HepG2 (cell line): ENCODE measurements around the gene SERINC4. TPM values are rescaled to one million over a fixed set of nuclear protein-coding genes. Genes with fewer than 3 reads are reported as not detected.

Experiments
- CREB3 ChIP-seq: sonication (generic); formaldehyde crosslinking; IDR thresholded peaks from 2 replicates; pipeline ENCODE4 v1.5.0; 2020; ENCODE audit warnings: missing genetic modification reagents
- HNF4A ChIP-seq: sonication (generic); formaldehyde crosslinking; IDR thresholded peaks from 2 replicates; pipeline ENCODE4 v1.4.0; 2020; ENCODE audit warnings: missing genetic modification reagents
- SOX5 ChIP-seq: IDR thresholded peaks from 2 replicates; pipeline ENCODE4 v1.6.1; 2016; ENCODE audit warnings: borderline replicate concordance
- TEAD3 ChIP-seq: optimal IDR thresholded peaks from 2 replicates; pipeline ENCODE3; 2016; ENCODE audit warnings: borderline replicate concordance
- YEATS4 ChIP-seq: sonication (generic); formaldehyde crosslinking; IDR thresholded peaks from 2 replicates; pipeline ENCODE4 v1.4.0; 2020; ENCODE audit warnings: missing genetic modification reagents, borderline replicate concordance
- ZNF260 ChIP-seq: sonication (generic); formaldehyde crosslinking; IDR thresholded peaks from 2 replicates; pipeline ENCODE4 v1.4.0; 2020; ENCODE audit warnings: missing genetic modification reagents, low read depth, mild to moderate bottlenecking, borderline replicate concordance
- ZNF343 ChIP-seq: sonication (generic); formaldehyde crosslinking; IDR thresholded peaks from 2 replicates; pipeline ENCODE4 v1.4.0; 2020; ENCODE audit warnings: mild to moderate bottlenecking, missing genetic modification reagents
- ZSCAN29 ChIP-seq: sonication (generic); formaldehyde crosslinking; conservative IDR thresholded peaks from 2 replicates; pipeline ENCODE4 v1.4.0; 2020; ENCODE audit warnings: mild to moderate bottlenecking, missing genetic modification reagents
- polyA plus RNA-seq, 8 experiments: library from polyadenylated mRNA; depleted of rRNA in 3 of 8; stranded (reverse) in 7 of 8; unstranded in 1 of 8; fragments of >200 nt; fragmentation: Illumina TruSeq in 4 of 8; extraction: Trizol in 4 of 8; gene quantifications; 2 replicates each; pipeline versions ENCODE4 v1.2.1 to v1.2.3, GENCODE V29; 2011 to 2016; ENCODE audit warnings: low read depth in 4 of 8, missing spikeins in 1 of 8, mixed read lengths in 1 of 8; ENCODE audit not compliant: insufficient read depth in 1 of 8
- total RNA-seq, 5 experiments: library from RNA; depleted of rRNA; stranded (reverse); fragments of >200 nt; fragmentation: Illumina TruSeq; extraction: Trizol; gene quantifications; 2 replicates each; pipeline ENCODE4 v1.2.3, GENCODE V29; 2016; ENCODE audit warnings: low read depth in 1 of 5
- TF ChIP-seq, protein P1 (sequence below): sonication (generic); formaldehyde crosslinking; IDR thresholded peaks from 2 replicates; pipeline ENCODE4 v1.9.0; 2022; ENCODE audit warnings: low read depth, missing genetic modification reagents
- TF ChIP-seq, protein P2 (sequence below): sonication (generic); formaldehyde crosslinking; IDR thresholded peaks from 2 replicates; pipeline ENCODE4 v1.4.0; 2020; ENCODE audit warnings: missing genetic modification reagents
- TF ChIP-seq, protein P3 (sequence below): sonication (generic); formaldehyde crosslinking; IDR thresholded peaks from 2 replicates; pipeline ENCODE4 v1.5.1; 2020; ENCODE audit warnings: mild to moderate bottlenecking, missing genetic modification reagents, borderline replicate concordance
- TF ChIP-seq, protein P4 (sequence below): sonication (generic); formaldehyde crosslinking; IDR thresholded peaks from 2 replicates; pipeline ENCODE4 v1.4.0; 2020; ENCODE audit warnings: missing genetic modification reagents

SERINC4 gene
- total and polyA plus RNA-seq, 2 of the 13 experiments (the other 11 are each of a cell fraction or from before 2014, with no cell fraction given), result not detected

DNA sequence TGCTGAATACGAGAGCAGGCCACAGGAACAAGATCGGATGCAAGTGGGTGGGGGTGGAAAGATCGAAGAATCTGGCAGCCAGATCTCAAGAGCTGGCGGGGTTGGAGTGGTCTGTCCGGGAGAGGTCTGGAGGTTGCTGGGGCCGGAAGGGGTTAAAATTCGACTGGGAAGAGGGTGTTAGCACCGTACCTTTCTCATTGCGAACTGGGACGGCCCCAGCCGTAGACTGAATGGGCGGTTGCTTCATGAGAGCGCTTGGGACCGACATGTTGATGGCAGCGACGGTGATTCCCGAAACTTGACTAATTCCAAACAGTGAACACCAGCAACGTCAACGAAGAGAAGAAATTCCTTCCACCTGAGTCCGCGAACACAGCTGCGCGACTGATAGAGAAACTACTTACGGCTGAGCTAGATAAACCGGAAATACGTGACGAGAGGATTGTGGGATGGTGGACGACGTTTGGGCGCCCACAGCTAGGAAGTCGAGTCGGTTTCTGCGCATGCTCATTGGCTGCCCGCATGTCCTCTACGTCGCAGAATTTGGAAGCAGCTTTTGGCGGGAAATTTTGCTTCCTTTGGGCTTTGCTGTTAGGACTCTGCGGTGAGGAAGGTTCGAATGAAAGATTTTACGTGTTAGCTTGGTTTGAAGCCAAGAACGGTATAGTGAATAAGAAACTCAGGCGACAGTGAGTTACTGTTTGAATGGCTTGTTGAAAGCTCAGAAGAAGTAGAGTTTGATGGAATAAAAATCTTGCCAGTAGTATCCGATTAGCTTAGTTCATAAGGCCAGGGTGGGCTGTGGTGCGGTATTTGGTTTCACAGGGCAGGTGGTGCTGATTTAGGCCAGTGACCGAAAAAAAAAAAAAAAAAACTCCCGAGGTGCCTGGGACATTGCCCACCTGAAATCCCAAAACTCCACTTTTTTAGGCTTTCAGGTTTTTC lies 24.6 kb upstream of the SERINC4 start, which contains the start of gene MFAP1 (continued):
- TF ChIP-seq ZSCAN29 (CRISPR knock-in tag), result 0 out of 2 replicates have a peak, but pooled peaks have one; percentile 32
- TF ChIP-seq YEATS4 (CRISPR knock-in tag), result peak; percentile 67
- TF ChIP-seq, protein P1, sequence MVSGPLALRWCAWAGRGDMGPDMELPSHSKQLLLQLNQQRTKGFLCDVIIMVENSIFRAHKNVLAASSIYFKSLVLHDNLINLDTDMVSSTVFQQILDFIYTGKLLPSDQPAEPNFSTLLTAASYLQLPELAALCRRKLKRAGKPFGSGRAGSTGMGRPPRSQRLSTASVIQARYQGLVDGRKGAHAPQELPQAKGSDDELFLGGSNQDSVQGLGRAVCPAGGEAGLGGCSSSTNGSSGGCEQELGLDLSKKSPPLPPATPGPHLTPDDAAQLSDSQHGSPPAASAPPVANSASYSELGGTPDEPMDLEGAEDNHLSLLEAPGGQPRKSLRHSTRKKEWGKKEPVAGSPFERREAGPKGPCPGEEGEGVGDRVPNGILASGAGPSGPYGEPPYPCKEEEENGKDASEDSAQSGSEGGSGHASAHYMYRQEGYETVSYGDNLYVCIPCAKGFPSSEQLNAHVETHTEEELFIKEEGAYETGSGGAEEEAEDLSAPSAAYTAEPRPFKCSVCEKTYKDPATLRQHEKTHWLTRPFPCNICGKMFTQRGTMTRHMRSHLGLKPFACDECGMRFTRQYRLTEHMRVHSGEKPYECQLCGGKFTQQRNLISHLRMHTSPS (CRISPR knock-in tag), result no peak
- peak; percentile 79 for TF ChIP-seq TEAD3 (CRISPR knock-in tag)
- TF ChIP-seq ZNF260 (CRISPR knock-in tag), result no peak
- TF ChIP-seq ZNF343 (CRISPR knock-in tag), result no peak
- 0 out of 2 replicates have a peak, but pooled peaks have one; percentile 8 for TF ChIP-seq CREB3 (CRISPR knock-in tag)
- TF ChIP-seq, protein P2, sequence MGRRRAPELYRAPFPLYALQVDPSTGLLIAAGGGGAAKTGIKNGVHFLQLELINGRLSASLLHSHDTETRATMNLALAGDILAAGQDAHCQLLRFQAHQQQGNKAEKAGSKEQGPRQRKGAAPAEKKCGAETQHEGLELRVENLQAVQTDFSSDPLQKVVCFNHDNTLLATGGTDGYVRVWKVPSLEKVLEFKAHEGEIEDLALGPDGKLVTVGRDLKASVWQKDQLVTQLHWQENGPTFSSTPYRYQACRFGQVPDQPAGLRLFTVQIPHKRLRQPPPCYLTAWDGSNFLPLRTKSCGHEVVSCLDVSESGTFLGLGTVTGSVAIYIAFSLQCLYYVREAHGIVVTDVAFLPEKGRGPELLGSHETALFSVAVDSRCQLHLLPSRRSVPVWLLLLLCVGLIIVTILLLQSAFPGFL (CRISPR knock-in tag), result no peak
- TF ChIP-seq, protein P3, sequence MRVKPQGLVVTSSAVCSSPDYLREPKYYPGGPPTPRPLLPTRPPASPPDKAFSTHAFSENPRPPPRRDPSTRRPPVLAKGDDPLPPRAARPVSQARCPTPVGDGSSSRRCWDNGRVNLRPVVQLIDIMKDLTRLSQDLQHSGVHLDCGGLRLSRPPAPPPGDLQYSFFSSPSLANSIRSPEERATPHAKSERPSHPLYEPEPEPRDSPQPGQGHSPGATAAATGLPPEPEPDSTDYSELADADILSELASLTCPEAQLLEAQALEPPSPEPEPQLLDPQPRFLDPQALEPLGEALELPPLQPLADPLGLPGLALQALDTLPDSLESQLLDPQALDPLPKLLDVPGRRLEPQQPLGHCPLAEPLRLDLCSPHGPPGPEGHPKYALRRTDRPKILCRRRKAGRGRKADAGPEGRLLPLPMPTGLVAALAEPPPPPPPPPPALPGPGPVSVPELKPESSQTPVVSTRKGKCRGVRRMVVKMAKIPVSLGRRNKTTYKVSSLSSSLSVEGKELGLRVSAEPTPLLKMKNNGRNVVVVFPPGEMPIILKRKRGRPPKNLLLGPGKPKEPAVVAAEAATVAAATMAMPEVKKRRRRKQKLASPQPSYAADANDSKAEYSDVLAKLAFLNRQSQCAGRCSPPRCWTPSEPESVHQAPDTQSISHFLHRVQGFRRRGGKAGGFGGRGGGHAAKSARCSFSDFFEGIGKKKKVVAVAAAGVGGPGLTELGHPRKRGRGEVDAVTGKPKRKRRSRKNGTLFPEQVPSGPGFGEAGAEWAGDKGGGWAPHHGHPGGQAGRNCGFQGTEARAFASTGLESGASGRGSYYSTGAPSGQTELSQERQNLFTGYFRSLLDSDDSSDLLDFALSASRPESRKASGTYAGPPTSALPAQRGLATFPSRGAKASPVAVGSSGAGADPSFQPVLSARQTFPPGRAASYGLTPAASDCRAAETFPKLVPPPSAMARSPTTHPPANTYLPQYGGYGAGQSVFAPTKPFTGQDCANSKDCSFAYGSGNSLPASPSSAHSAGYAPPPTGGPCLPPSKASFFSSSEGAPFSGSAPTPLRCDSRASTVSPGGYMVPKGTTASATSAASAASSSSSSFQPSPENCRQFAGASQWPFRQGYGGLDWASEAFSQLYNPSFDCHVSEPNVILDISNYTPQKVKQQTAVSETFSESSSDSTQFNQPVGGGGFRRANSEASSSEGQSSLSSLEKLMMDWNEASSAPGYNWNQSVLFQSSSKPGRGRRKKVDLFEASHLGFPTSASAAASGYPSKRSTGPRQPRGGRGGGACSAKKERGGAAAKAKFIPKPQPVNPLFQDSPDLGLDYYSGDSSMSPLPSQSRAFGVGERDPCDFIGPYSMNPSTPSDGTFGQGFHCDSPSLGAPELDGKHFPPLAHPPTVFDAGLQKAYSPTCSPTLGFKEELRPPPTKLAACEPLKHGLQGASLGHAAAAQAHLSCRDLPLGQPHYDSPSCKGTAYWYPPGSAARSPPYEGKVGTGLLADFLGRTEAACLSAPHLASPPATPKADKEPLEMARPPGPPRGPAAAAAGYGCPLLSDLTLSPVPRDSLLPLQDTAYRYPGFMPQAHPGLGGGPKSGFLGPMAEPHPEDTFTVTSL (CRISPR knock-in tag), result peak; percentile 57; the same call in 1 of the 2 replicates
- peak; percentile 36; the same call in 1 of the 2 replicates for TF ChIP-seq SOX5 (CRISPR knock-in tag)
- TF ChIP-seq, protein P4, sequence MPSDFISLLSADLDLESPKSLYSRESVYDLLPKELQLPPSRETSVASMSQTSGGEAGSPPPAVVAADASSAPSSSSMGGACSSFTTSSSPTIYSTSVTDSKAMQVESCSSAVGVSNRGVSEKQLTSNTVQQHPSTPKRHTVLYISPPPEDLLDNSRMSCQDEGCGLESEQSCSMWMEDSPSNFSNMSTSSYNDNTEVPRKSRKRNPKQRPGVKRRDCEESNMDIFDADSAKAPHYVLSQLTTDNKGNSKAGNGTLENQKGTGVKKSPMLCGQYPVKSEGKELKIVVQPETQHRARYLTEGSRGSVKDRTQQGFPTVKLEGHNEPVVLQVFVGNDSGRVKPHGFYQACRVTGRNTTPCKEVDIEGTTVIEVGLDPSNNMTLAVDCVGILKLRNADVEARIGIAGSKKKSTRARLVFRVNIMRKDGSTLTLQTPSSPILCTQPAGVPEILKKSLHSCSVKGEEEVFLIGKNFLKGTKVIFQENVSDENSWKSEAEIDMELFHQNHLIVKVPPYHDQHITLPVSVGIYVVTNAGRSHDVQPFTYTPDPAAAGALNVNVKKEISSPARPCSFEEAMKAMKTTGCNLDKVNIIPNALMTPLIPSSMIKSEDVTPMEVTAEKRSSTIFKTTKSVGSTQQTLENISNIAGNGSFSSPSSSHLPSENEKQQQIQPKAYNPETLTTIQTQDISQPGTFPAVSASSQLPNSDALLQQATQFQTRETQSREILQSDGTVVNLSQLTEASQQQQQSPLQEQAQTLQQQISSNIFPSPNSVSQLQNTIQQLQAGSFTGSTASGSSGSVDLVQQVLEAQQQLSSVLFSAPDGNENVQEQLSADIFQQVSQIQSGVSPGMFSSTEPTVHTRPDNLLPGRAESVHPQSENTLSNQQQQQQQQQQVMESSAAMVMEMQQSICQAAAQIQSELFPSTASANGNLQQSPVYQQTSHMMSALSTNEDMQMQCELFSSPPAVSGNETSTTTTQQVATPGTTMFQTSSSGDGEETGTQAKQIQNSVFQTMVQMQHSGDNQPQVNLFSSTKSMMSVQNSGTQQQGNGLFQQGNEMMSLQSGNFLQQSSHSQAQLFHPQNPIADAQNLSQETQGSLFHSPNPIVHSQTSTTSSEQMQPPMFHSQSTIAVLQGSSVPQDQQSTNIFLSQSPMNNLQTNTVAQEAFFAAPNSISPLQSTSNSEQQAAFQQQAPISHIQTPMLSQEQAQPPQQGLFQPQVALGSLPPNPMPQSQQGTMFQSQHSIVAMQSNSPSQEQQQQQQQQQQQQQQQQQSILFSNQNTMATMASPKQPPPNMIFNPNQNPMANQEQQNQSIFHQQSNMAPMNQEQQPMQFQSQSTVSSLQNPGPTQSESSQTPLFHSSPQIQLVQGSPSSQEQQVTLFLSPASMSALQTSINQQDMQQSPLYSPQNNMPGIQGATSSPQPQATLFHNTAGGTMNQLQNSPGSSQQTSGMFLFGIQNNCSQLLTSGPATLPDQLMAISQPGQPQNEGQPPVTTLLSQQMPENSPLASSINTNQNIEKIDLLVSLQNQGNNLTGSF, result no peak
- TF ChIP-seq HNF4A, result no peak
